ENCODE data around the gene SAMD11. TPM values are rescaled to one million over a fixed set of nuclear protein-coding genes. Genes with fewer than 3 reads are reported as not detected.

The SAMD11 gene
- total and polyA plus RNA-seq, 2 of the 8 experiments (the other 6 are each of a cell fraction or from before 2014, with no cell fraction given): 0.18 to 0.30 TPM

DNA sequence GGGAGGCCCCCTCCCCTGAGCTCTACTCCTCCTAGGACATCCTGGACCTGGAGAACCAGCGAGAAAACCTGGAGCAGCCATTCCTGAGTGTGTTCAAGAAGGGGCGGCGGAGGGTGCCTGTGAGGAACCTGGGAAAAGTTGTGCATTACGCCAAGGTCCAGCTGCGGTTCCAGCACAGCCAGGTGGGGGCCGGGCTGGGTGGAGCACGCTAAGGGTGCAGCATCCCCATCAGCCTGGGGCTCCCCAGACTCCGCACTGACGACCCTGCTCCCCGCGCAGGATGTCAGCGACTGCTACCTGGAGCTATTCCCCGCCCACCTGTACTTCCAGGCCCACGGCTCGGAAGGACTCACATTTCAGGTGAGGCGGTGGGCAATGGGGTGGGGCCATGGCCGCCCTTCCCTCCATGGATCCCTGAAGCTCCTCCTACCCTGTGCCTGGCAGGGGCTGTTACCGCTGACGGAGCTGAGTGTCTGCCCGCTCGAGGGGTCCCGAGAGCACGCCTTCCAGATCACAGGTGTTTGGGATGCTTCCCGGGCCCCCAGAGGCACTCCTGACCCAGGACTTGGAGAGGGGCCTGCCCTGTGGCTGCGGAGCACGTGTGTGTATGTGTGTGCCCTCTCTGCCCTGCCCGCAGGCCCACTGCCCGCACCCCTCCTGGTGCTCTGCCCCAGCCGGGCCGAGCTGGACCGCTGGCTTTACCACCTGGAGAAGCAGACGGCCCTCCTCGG is 46.7 kb downstream of the SAMD11 start:
- no peak overlapping the region for H3K18ac ChIP-seq (ENCODE audit: extremely low read depth, low read length)
- no peak overlapping the region for H3K14ac ChIP-seq (ENCODE audit: insufficient read length)
- no peak overlapping the region for H3K56ac ChIP-seq (replicated peaks; ENCODE audit: insufficient read length, low read depth, low read length)
- H3K79me1 ChIP-seq (ENCODE audit: low read depth, low read length): no peaks in the 10 kb centered on the region; the same call in 1 of the 2 replicates
- no peak overlapping the region for H2AFZ ChIP-seq (ENCODE audit: low read length)
- no peak overlapping the region for H3K4ac ChIP-seq (replicated peaks; ENCODE audit: insufficient read length, low read depth, low read length)
- peak overlapping the region in 3 of 4 experiments; percentile 22 to 50 (median 23); a peak in 6 of 8 replicates for H3K4me3 ChIP-seq (ENCODE audit: extremely low read depth in 1 of 4, insufficient read depth in 2 of 4, low read depth in 3 of 4, low read length in 4 of 4)
- H2AK5ac ChIP-seq (ENCODE audit: low read depth, low read length): no peak overlapping the region
- CTCF ChIA-PET (ENCODE audit: partially characterized antibody): interaction anchor here (0.8 to 7.0 kb wide), 7 partner anchors 13 to 94 kb away, joined by 3 to 53 read pairs (median 4); partner anchors contain the start of gene PERM1
- H4K8ac ChIP-seq (ENCODE audit: extremely low read depth, insufficient read depth, low read length): no peak overlapping the region
- TF ChIP-seq NRF1 (IDR thresholded peaks at IDR 0.05; ENCODE audit: low read depth, low read length) (no peak), GABPA (IDR thresholded peaks at IDR 0.05; ENCODE audit: borderline replicate concordance, insufficient read depth, low read length) (peak; percentile 22; the same call in 1 of the 2 replicates), EZH2 (IDR thresholded peaks at IDR 0.05; ENCODE audit: low read depth, low read length, severe bottlenecking) (peak; percentile 24), KDM4A (IDR thresholded peaks at IDR 0.05; ENCODE audit: low read depth, low read length, severe bottlenecking) (peak; percentile 32), YY1 (IDR thresholded peaks at IDR 0.05; ENCODE audit: low read depth, low read length) (peak; percentile 55)
- H3K23ac ChIP-seq (ENCODE audit: insufficient read length): no peak overlapping the region
- peak in 1 of 2 experiments; percentile 71 for DNase-seq (ENCODE audit: low read depth in 1 of 2, low spot score in 2 of 2)
- H2BK12ac ChIP-seq (ENCODE audit: low read depth, low read length): no peak overlapping the region
- H3K79me2 ChIP-seq (ENCODE audit: control insufficient read depth in 1 of 2, insufficient read depth in 2 of 2, low read length in 2 of 2): peaks cover 0 to 3% of the 10 kb centered on the region in 2 experiments; a peak in 1 of 4 replicates
- H3K4me2 ChIP-seq (ENCODE audit: insufficient read depth in 1 of 2, low read depth in 2 of 2, low read length in 2 of 2): peak overlapping the region; percentile 46 to 61
- no peak overlapping the region for H3K27ac ChIP-seq (ENCODE audit: low read depth, low read length)
- H2BK5ac ChIP-seq (ENCODE audit: low read depth, low read length): no peak overlapping the region
- no peak overlapping the region for H2BK20ac ChIP-seq (ENCODE audit: low read length)
- H3K36me3 ChIP-seq (ENCODE audit: control insufficient read depth in 2 of 4, insufficient read depth in 4 of 4, low read length in 3 of 4): no peaks in the 10 kb centered on the region; a peak in 2 of 8 replicates
- H3K9me3 ChIP-seq (ENCODE audit: insufficient read depth in 2 of 2, low read depth in 1 of 2, low read length in 1 of 2): no peaks in the 10 kb centered on the region
- no peak overlapping the region for H3K9ac ChIP-seq (replicated peaks in 1 of 4; ENCODE audit: extremely low read depth in 1 of 4, low read depth in 3 of 4, low read length in 3 of 4)
- no peak overlapping the region for H4K5ac ChIP-seq (ENCODE audit: insufficient read length, low read depth, low read length)
- 27% methylated on average over 25 of the region's 33 CpGs; no CpG with 5 or more reads in 1 of the 2 experiments for WGBS, 2 experiments (ENCODE audit: extremely low coverage in 1 of 2, insufficient coverage in 1 of 2, insufficient read length in 1 of 2, insufficient replicate concordance in 2 of 2, low coverage in 1 of 2, low lambda C conversion rate in 2 of 2, missing lambda C conversion rate in 1 of 2)
- H4K91ac ChIP-seq (replicated peaks; ENCODE audit: insufficient read length, low read length): no peak overlapping the region
- peaks cover 0 to 20% of the 10 kb centered on the region in 2 experiments for H4K20me1 ChIP-seq (replicated peaks in 1 of 2; ENCODE audit: control insufficient read depth in 1 of 2, insufficient read depth in 2 of 2, low read length in 2 of 2)
- POLR2A ChIA-PET (ENCODE audit: partially characterized antibody): interaction anchor here (0.8 to 1.4 kb wide), 5 partner anchors 9 to 64 kb away, joined by 3 to 5 read pairs (median 4); no protein-coding TSS in a partner anchor
- no peak overlapping the region for H2BK15ac ChIP-seq (ENCODE audit: low read length)
- FAIRE-seq: no peak
- H3K23me2 ChIP-seq (ENCODE audit: low read depth, low read length): peaks cover 10% of the 10 kb centered on the region; the same call in 1 of the 2 replicates
- H3K27me3 ChIP-seq (replicated peaks in 1 of 4; ENCODE audit: control insufficient read depth in 3 of 4, extremely low read depth in 1 of 4, insufficient read depth in 3 of 4, low read length in 3 of 4): peaks cover 11 to 70% (median 53%) of the 10 kb centered on the region in 4 experiments
- H3K4me1 ChIP-seq (replicated peaks in 1 of 4; ENCODE audit: control insufficient read depth in 3 of 4, insufficient read depth in 4 of 4, low read length in 3 of 4): peaks cover 0 to 13% (median 7%) of the 10 kb centered on the region in 4 experiments; a peak in 5 of 7 replicates
- no peak overlapping the region for H2BK120ac ChIP-seq (replicated peaks; ENCODE audit: low read depth, low read length)
